Tibial nerve (tissue), 4 donors: ENCODE results near the gene SKAP1. TPM values are rescaled to one million over a fixed set of nuclear protein-coding genes. Genes with fewer than 3 reads are reported as not detected.
"Not testable (repeated sequence)": the region's sequence is repeated elsewhere in the genome, so short reads cannot be mapped to it uniquely, and the experiment has no call there.

ENCODE experiments used
- DNase-seq, 2 donors: peaks; one replicate each; pipeline ENCODE4 v3.0.0-alpha.2; 2019; ENCODE audit warnings: low spot score in 2 of 2
- H3K27ac ChIP-seq, 4 donors: fragments of 200-600 bp; sonication (generic) in 3 of 4; one replicate each; pipeline ENCODE4 v1.5.1; 2017 to 2019; ENCODE audit warnings: mild to moderate bottlenecking in 1 of 4
- H3K27me3 ChIP-seq, 2 donors: fragments of 200-600 bp; sonication (generic) in 1 of 2; one replicate each; pipeline versions ENCODE4 v1.5.1 to v1.6.0; 2017 to 2019
- H3K36me3 ChIP-seq, 3 donors: fragments of 200-600 bp; sonication (generic); one replicate each; pipeline ENCODE4 v1.5.1; 2018 to 2019
- H3K4me1 ChIP-seq, 4 donors: fragments of 200-600 bp; sonication (generic) in 3 of 4; one replicate each; pipeline ENCODE4 v1.5.1; 2017 to 2019
- H3K4me3 ChIP-seq, 4 donors: fragments of 200-600 bp; sonication (generic) in 3 of 4; one replicate each; pipeline ENCODE4 v1.5.1; 2017 to 2019; ENCODE audit warnings: mild to moderate bottlenecking in 1 of 4, moderate library complexity in 1 of 4
- H3K9me3 ChIP-seq, 4 donors: fragments of 200-600 bp; sonication (generic) in 3 of 4; one replicate each; pipeline ENCODE4 v1.5.1; 2017 to 2019
- EP300 ChIP-seq, 2 donors: sonication (generic); formaldehyde crosslinking; IDR thresholded peaks; one replicate each; pipeline ENCODE4 v1.6.1; 2017; ENCODE audit warnings: antibody characterized with exemption in 2 of 2, mild to moderate bottlenecking in 1 of 2
- POLR2A ChIP-seq, 2 donors: fragments of 450-650 bp; IDR thresholded peaks; one replicate each; pipeline ENCODE4 v1.6.1; 2017; ENCODE audit warnings: antibody characterized with exemption in 2 of 2, mild to moderate bottlenecking in 2 of 2, moderate library complexity in 2 of 2
- WGBS, 2 donors: methylation state at CpG; one replicate each; pipeline ENCODE4 v1.1.5; 2018; 5-methylcytosine and 5-hydroxymethylcytosine counted together
- total RNA-seq, 4 donors: library from RNA; depleted of rRNA; stranded (reverse); fragments of >200 nt; gene quantifications; one replicate each; pipeline ENCODE4 v1.1.0, GENCODE V29; 2016
- TF ChIP-seq, protein P1 (sequence below), 5 experiments: fragments of 200-600 bp in 3 of 5; fragments of 450-650 bp in 2 of 5; sonication (generic) in 3 of 5; IDR thresholded peaks; one replicate each; pipeline ENCODE4 v1.5.1; 2016 to 2019; ENCODE audit warnings: antibody characterized with exemption in 5 of 5, mild to moderate bottlenecking in 3 of 5, moderate library complexity in 2 of 5

The SKAP1 gene
- total RNA-seq, 4 donors from 2014 or later = 0.59 to 2.0 (median 1.3) TPM

DNA sequence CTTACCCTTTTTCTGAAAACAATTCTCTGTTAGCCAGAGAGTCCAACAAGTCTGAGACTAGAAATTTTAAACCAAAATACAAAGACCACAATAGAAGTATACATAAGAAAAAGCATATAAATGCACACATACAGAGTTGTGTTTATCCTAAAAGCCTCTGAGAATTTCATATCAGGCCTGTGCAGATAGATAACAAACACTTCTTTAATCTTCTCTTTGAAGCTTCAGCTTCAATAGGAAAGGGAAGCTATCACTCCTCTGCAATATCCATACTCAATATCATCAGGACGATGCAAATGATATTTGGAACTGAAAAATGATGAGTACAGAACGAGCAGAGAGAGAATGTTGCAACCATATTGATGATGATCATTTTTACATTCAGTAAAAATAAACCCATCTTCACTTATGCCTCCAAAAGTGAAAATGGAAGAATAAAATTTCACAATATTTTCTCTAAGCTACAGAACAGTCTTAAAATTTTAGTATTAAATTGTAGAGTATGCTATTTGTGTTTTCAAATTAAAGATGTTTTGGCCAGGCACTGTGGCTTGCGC, 61.6 kb downstream of the SKAP1 start:
- WGBS, 2 donors = 68 to 78% methylated on average over 3 of the region's 3 CpGs
- no peak for DNase-seq
- no peaks in the 10 kb centered on the region for H3K4me1 ChIP-seq
- no peak overlapping the region for H3K27ac ChIP-seq
- peaks cover 0 to 48% of the 10 kb centered on the region in 2 donors for H3K27me3 ChIP-seq
- H3K4me3 ChIP-seq = no peak overlapping the region
- TF ChIP-seq EP300 (IDR thresholded peaks at IDR 0.05) (no peak), POLR2A (IDR thresholded peaks at IDR 0.05) (no peak)
- TF ChIP-seq, protein P1, sequence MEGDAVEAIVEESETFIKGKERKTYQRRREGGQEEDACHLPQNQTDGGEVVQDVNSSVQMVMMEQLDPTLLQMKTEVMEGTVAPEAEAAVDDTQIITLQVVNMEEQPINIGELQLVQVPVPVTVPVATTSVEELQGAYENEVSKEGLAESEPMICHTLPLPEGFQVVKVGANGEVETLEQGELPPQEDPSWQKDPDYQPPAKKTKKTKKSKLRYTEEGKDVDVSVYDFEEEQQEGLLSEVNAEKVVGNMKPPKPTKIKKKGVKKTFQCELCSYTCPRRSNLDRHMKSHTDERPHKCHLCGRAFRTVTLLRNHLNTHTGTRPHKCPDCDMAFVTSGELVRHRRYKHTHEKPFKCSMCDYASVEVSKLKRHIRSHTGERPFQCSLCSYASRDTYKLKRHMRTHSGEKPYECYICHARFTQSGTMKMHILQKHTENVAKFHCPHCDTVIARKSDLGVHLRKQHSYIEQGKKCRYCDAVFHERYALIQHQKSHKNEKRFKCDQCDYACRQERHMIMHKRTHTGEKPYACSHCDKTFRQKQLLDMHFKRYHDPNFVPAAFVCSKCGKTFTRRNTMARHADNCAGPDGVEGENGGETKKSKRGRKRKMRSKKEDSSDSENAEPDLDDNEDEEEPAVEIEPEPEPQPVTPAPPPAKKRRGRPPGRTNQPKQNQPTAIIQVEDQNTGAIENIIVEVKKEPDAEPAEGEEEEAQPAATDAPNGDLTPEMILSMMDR (IDR thresholded peaks at IDR 0.05) = no peak
- H3K9me3 ChIP-seq = no peaks in the 10 kb centered on the region
- H3K36me3 ChIP-seq = no peaks in the 10 kb centered on the region

DNA sequence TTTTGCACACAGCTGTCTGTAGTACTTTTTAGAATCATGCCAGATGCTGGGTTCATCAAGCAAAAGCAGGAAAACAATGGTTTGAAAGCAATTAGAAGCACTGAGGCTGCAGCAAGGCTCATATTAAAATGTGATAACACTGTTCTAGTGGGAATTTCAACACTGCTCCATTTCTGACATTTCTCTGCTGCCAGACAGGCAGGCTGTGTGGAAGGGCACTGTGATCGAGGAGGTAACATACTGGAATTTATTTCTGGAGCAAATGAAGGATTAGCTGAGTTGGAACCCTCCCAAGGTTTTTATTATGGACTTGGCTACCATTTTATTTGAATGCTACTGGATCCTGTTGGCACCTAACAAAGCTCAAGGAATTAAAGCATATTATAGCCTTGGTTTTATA, 66.9 kb downstream of the SKAP1 start:
- WGBS, 2 donors = 35 to 50% methylated on average over 1 of the region's 1 CpG
- Histone ChIP-seq H3K4me1 (no peaks in the 10 kb centered on the region), H3K9me3 (no peaks in the 10 kb centered on the region), H3K27me3 (peaks cover 0 to 49% of the 10 kb centered on the region in 2 donors), H3K4me3 (no peak overlapping the region), H3K27ac (no peak overlapping the region), H3K36me3 (no peaks in the 10 kb centered on the region)
- no peak for TF ChIP-seq EP300 (IDR thresholded peaks at IDR 0.05)
- TF ChIP-seq, protein P1 (IDR thresholded peaks at IDR 0.05) = no peak
- no peak for DNase-seq

DNA sequence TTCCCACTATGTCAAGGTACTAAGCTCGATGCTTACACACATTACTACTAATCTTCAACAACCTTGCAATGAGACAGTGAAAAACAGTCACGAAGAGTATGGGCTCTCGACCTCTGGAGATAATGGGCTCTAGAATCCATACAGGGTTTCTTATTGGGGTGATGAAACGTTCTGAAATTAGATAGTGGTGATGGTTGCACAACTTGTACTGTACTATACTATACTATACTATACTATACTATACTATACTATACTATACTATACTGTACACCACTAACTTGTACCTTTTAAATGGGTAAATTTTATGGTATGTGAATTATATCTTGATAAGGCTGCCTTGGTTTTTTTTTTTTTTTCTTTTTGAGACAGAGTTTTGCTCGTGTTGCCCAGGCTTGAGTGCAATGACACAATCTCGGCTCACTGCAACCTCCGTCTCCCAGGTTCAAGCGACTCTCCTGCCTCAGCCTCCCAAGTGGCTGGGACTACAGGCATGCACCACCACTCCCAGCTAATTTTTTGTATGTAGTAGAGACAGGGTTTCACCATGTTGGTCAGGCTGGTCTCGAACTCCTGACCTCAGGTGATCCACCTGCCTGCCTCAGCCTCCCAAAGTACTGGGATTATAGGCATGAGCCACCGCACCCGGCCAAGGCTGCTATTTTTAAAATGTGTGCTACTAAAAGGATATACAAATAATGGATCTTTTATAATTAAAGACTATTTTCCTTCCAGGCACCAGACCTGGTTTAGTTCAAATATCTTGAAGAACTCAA, 69.0 kb downstream of the SKAP1 start:
- not testable (repeated sequence) for H3K27ac ChIP-seq, H3K36me3 ChIP-seq, H3K4me1 ChIP-seq, H3K4me3 ChIP-seq, DNase-seq, H3K9me3 ChIP-seq
- WGBS, 2 donors = 82 to 86% methylated on average over 11 of the region's 11 CpGs
- H3K27me3 ChIP-seq = peaks cover 0 to 60% of the 10 kb centered on the region in 2 donors

DNA sequence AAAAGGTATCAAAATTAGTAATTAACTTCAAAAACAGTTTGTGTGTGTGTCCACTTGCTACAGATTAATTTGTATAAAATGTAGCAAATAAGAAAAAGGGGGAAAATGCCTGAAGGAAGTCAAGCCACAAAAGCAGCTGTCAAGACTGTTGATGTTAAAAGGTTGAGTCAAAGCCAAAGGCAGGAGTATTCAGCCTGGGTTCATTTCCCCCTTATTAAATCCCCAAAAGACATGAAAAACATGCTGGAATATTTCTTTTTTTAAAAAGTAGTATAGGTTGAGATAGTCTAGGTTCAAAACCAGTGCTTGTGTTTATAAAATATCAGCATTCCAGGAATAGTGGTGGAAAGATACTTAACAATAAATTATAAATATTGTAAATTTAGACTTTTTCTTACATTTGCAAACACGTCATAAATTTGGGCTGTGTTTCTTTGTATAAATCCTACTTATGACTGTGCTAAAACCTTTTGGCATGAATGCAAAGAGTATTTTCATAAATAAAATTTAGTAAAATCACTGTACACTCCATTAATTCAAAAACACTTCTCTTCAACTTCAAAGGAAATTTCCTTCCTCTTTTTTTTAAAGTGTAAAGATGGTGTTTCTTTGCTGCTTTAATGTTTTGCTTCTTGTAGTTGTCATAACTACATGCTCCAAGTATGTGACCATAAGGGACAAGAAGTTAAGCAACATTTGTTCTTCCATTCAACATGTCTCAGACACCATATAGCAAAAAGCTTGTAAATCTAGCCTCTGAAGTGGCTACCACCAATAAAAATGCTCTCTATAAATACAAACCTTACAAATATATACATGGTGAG, 72.0 kb downstream of the SKAP1 start:
- H3K9me3 ChIP-seq = no peaks in the 10 kb centered on the region
- H3K36me3 ChIP-seq = no peaks in the 10 kb centered on the region

DNA sequence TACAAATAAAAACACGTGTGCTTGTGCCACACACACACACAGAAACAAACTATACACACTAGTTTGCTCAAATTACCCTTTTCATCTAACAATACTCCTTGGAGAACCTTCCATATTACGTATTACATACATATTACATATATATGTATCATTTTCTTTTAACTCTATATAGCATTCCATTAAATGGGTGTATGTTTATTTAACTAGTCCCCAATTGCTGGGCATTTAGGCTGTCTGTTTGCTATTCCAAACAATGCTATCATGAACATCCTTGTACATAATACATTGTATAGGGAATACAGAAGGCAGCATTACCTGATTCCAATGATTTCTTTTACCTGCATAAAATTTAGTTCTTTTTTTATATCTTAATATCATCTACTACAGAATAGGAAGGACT, 73.1 kb downstream of the SKAP1 start:
- Histone ChIP-seq H3K4me3 (no peak overlapping the region), H3K36me3 (no peaks in the 10 kb centered on the region), H3K27ac (no peak overlapping the region), H3K4me1 (no peaks in the 10 kb centered on the region), H3K9me3 (no peaks in the 10 kb centered on the region), H3K27me3 (peaks cover 0 to 50% of the 10 kb centered on the region in 2 donors)
- 81 to 85% methylated on average over 2 of the region's 2 CpGs for WGBS, 2 donors
- TF ChIP-seq, protein P1 (IDR thresholded peaks at IDR 0.05) = no peak
- TF ChIP-seq POLR2A (IDR thresholded peaks at IDR 0.05) (no peak), EP300 (IDR thresholded peaks at IDR 0.05) (no peak)
- no peak for DNase-seq

More for the DNA sequence above, 72.0 kb downstream of the SKAP1 start:
- DNase-seq = no peak
- TF ChIP-seq EP300 (IDR thresholded peaks at IDR 0.05) (no peak), POLR2A (IDR thresholded peaks at IDR 0.05) (no peak)
- TF ChIP-seq, protein P1 (IDR thresholded peaks at IDR 0.05) = no peak
- H3K27ac ChIP-seq = no peak overlapping the region
- no peak overlapping the region for H3K4me3 ChIP-seq
- H3K27me3 ChIP-seq = peaks cover 0 to 58% of the 10 kb centered on the region in 2 donors
- no peaks in the 10 kb centered on the region for H3K4me1 ChIP-seq
- WGBS, 2 donors = 42 to 58% methylated on average over 1 of the region's 1 CpG
